ENCODE data around the gene NCOA1.

- TF ChIP-seq RAD21 (IDR thresholded peaks at IDR 0.05; ENCODE audit: low read length): no peak
- TF ChIP-seq POLR2A (IDR thresholded peaks at IDR 0.05; ENCODE audit: low read depth, low read length): no peak
- TF ChIP-seq USF2 (IDR thresholded peaks at IDR 0.05; ENCODE audit: low read depth, low read length): no peak
- no peak for TF ChIP-seq MXI1 (IDR thresholded peaks at IDR 0.05; ENCODE audit: borderline replicate concordance, low read depth, low read length)
- TF ChIP-seq BHLHE40 (IDR thresholded peaks at IDR 0.05; ENCODE audit: low read depth, low read length): no peak
- no peak for TF ChIP-seq CTCF (conservative IDR thresholded peaks at IDR 0.05; ENCODE audit: low read depth, low read length)
- no peak for TF ChIP-seq FOS (IDR thresholded peaks at IDR 0.05; ENCODE audit: low read depth, low read length)
- no peak for TF ChIP-seq SMC3 (IDR thresholded peaks at IDR 0.05; ENCODE audit: low read depth, low read length)
- no peak for TF ChIP-seq MAFK (IDR thresholded peaks at IDR 0.05; ENCODE audit: low read depth, low read length)
These were observed 67.9 kb downstream of the NCOA1 start for GRCh38 chr2:24558781-24559472.

Data from IMR-90 (cell line).